ENCODE measurements around the gene CNGA2.

CNGA2 gene

GRCh38 chrX:151745651-151746050 lies 11.1 kb downstream of the CNGA2 start:
- Mint-ChIP-seq H3K27ac (no peak overlapping the region), H3K4me3 (no peak overlapping the region), H3K4me1 (ENCODE audit: low read depth in 2 of 2) (no peaks in the 10 kb centered on the region), H3K27me3 (peaks cover under 1 to 3% of the 10 kb centered on the region in 2 donors), H3K9me3 (no peaks in the 10 kb centered on the region), H3K36me3 (ENCODE audit: insufficient read depth) (no peaks in the 10 kb centered on the region)
- DNase-seq (no peak), ATAC-seq (replicated peaks) (no peak)

GRCh38 chrX:151746502-151746901 lies 12.0 kb downstream of the CNGA2 start:
- Mint-ChIP-seq H3K27me3 (peaks cover 9 to 12% of the 10 kb centered on the region in 2 donors), H3K4me3 (no peak overlapping the region), H3K4me1 (ENCODE audit: low read depth in 2 of 2) (no peaks in the 10 kb centered on the region), H3K27ac (no peak overlapping the region), H3K9me3 (no peaks in the 10 kb centered on the region), H3K36me3 (ENCODE audit: insufficient read depth) (no peaks in the 10 kb centered on the region)
- DNase-seq: no peak
- ATAC-seq (replicated peaks): no peak

- no peaks in the 10 kb centered on the region for H3K9me3 Mint-ChIP-seq
- no peaks in the 10 kb centered on the region for H3K36me3 Mint-ChIP-seq (ENCODE audit: insufficient read depth)
- no peaks in the 10 kb centered on the region for H3K4me1 Mint-ChIP-seq (ENCODE audit: low read depth in 2 of 2)
- DNase-seq (no peak), ATAC-seq (replicated peaks) (no peak)
- peaks cover 16 to 22% of the 10 kb centered on the region in 2 donors for H3K27me3 Mint-ChIP-seq
- H3K4me3 Mint-ChIP-seq: no peak overlapping the region
- no peak overlapping the region for H3K27ac Mint-ChIP-seq
Measured at GRCh38 chrX:151750511-151750910, 16.0 kb downstream of the CNGA2 start.

- Mint-ChIP-seq H3K4me3 (no peak overlapping the region), H3K4me1 (ENCODE audit: low read depth in 2 of 2) (no peaks in the 10 kb centered on the region), H3K9me3 (no peaks in the 10 kb centered on the region), H3K27me3 (peaks cover 16 to 34% of the 10 kb centered on the region in 2 donors), H3K36me3 (ENCODE audit: insufficient read depth) (no peaks in the 10 kb centered on the region), H3K27ac (no peak overlapping the region)
- DNase-seq: no peak
- ATAC-seq (replicated peaks): no peak
Measured at GRCh38 chrX:151752847-151753246, 18.3 kb downstream of the CNGA2 start.

- no peaks in the 10 kb centered on the region for H3K9me3 Mint-ChIP-seq
- peaks cover 16 to 34% of the 10 kb centered on the region in 2 donors for H3K27me3 Mint-ChIP-seq
- H3K36me3 Mint-ChIP-seq (ENCODE audit: insufficient read depth): no peaks in the 10 kb centered on the region
- H3K4me1 Mint-ChIP-seq (ENCODE audit: low read depth in 2 of 2): no peaks in the 10 kb centered on the region
- ATAC-seq (replicated peaks) (no peak), DNase-seq (no peak)
- no peak overlapping the region for H3K4me3 Mint-ChIP-seq
- no peak overlapping the region for H3K27ac Mint-ChIP-seq
Measured at GRCh38 chrX:151753313-151754046, 18.9 kb downstream of the CNGA2 start.

- no peak overlapping the region for H3K4me3 Mint-ChIP-seq
- no peaks in the 10 kb centered on the region for H3K9me3 Mint-ChIP-seq
- H3K36me3 Mint-ChIP-seq (ENCODE audit: insufficient read depth): no peaks in the 10 kb centered on the region
- ATAC-seq (replicated peaks) (no peak), DNase-seq (no peak)
- H3K27me3 Mint-ChIP-seq: peaks cover 16 to 34% of the 10 kb centered on the region in 2 donors
- H3K27ac Mint-ChIP-seq: no peak overlapping the region
- H3K4me1 Mint-ChIP-seq (ENCODE audit: low read depth in 2 of 2): no peaks in the 10 kb centered on the region
Measured at GRCh38 chrX:151754047-151754429, 19.5 kb downstream of the CNGA2 start.

- no peak overlapping the region for H3K4me3 Mint-ChIP-seq
- ATAC-seq (replicated peaks) (no peak), DNase-seq (no peak)
- H3K9me3 Mint-ChIP-seq: no peaks in the 10 kb centered on the region
- H3K27ac Mint-ChIP-seq: no peak overlapping the region
- H3K27me3 Mint-ChIP-seq: peaks cover 16 to 34% of the 10 kb centered on the region in 2 donors
- H3K4me1 Mint-ChIP-seq (ENCODE audit: low read depth in 2 of 2): no peaks in the 10 kb centered on the region
- no peaks in the 10 kb centered on the region for H3K36me3 Mint-ChIP-seq (ENCODE audit: insufficient read depth)
Measured at GRCh38 chrX:151754641-151755215, 20.2 kb downstream of the CNGA2 start.

GRCh38 chrX:151759041-151759708 lies 24.6 kb downstream of the CNGA2 start:
- Mint-ChIP-seq H3K4me3 (no peak overlapping the region), H3K9me3 (no peaks in the 10 kb centered on the region), H3K36me3 (ENCODE audit: insufficient read depth) (no peaks in the 10 kb centered on the region), H3K4me1 (ENCODE audit: low read depth in 2 of 2) (peaks cover 0 to 1% of the 10 kb centered on the region in 2 donors), H3K27me3 (peaks cover 4 to 18% of the 10 kb centered on the region in 2 donors), H3K27ac (no peak overlapping the region)
- ATAC-seq (replicated peaks) (no peak), DNase-seq (no peak)

GRCh38 chrX:151762802-151763201 lies 28.3 kb downstream of the CNGA2 start:
- DNase-seq (no peak), ATAC-seq (replicated peaks) (no peak)
- peaks cover 0 to 1% of the 10 kb centered on the region in 2 donors for H3K4me1 Mint-ChIP-seq (ENCODE audit: low read depth in 2 of 2)
- no peaks in the 10 kb centered on the region for H3K36me3 Mint-ChIP-seq (ENCODE audit: insufficient read depth)
- H3K27me3 Mint-ChIP-seq: peaks cover 15% of the 10 kb centered on the region in 2 donors
- H3K4me3 Mint-ChIP-seq: no peak overlapping the region
- H3K9me3 Mint-ChIP-seq: no peaks in the 10 kb centered on the region
- no peak overlapping the region for H3K27ac Mint-ChIP-seq

GRCh38 chrX:151763711-151764110 lies 29.2 kb downstream of the CNGA2 start:
- H3K4me1 Mint-ChIP-seq (ENCODE audit: low read depth in 2 of 2): peaks cover 0 to 1% of the 10 kb centered on the region in 2 donors
- no peak overlapping the region for H3K4me3 Mint-ChIP-seq
- H3K36me3 Mint-ChIP-seq (ENCODE audit: insufficient read depth): no peaks in the 10 kb centered on the region
- DNase-seq: no peak
- H3K27me3 Mint-ChIP-seq: peaks cover 15 to 17% of the 10 kb centered on the region in 2 donors
- ATAC-seq (replicated peaks): no peak
- no peak overlapping the region for H3K27ac Mint-ChIP-seq
- H3K9me3 Mint-ChIP-seq: no peaks in the 10 kb centered on the region

- Mint-ChIP-seq H3K4me1 (ENCODE audit: low read depth in 2 of 2) (peaks cover 0 to 1% of the 10 kb centered on the region in 2 donors), H3K27ac (no peak overlapping the region), H3K9me3 (no peaks in the 10 kb centered on the region), H3K27me3 (peaks cover 15 to 17% of the 10 kb centered on the region in 2 donors), H3K4me3 (no peak overlapping the region), H3K36me3 (ENCODE audit: insufficient read depth) (no peaks in the 10 kb centered on the region)
- ATAC-seq (replicated peaks) (no peak), DNase-seq (no peak)
Measured at GRCh38 chrX:151765026-151765425, 30.5 kb downstream of the CNGA2 start.

GRCh38 chrX:151771726-151772125 lies 37.2 kb downstream of the CNGA2 start:
- Mint-ChIP-seq H3K27ac (no peak overlapping the region), H3K9me3 (no peaks in the 10 kb centered on the region), H3K27me3 (peaks cover 6 to 10% of the 10 kb centered on the region in 2 donors), H3K4me3 (no peak overlapping the region), H3K4me1 (ENCODE audit: low read depth in 2 of 2) (no peaks in the 10 kb centered on the region), H3K36me3 (ENCODE audit: insufficient read depth) (no peaks in the 10 kb centered on the region)
- DNase-seq (no peak), ATAC-seq (replicated peaks) (no peak)

GRCh38 chrX:151773434-151773833 lies 38.9 kb downstream of the CNGA2 start:
- Mint-ChIP-seq H3K4me3 (no peak overlapping the region), H3K9me3 (no peaks in the 10 kb centered on the region), H3K4me1 (ENCODE audit: low read depth in 2 of 2) (no peaks in the 10 kb centered on the region), H3K27ac (no peak overlapping the region), H3K36me3 (ENCODE audit: insufficient read depth) (no peaks in the 10 kb centered on the region), H3K27me3 (no peaks in the 10 kb centered on the region)
- ATAC-seq (replicated peaks): no peak
- DNase-seq: no peak

- Mint-ChIP-seq H3K4me1 (ENCODE audit: low read depth in 2 of 2) (no peaks in the 10 kb centered on the region), H3K36me3 (ENCODE audit: insufficient read depth) (no peaks in the 10 kb centered on the region), H3K9me3 (no peaks in the 10 kb centered on the region), H3K4me3 (no peak overlapping the region), H3K27ac (no peak overlapping the region), H3K27me3 (no peaks in the 10 kb centered on the region)
- DNase-seq: no peak
- no peak for ATAC-seq (replicated peaks)
Measured at GRCh38 chrX:151774421-151774820, 39.9 kb downstream of the CNGA2 start.

Measured in effector memory CD8-positive, alpha-beta T cell (primary cell).